A673 (cell line): ENCODE measurements around the gene GAS7.
"Not testable (repeated sequence)": the region's sequence is repeated elsewhere in the genome, so short reads cannot be mapped to it uniquely, and the experiment has no call there.

Experiments used
- CTCF ChIP-seq: fragments of 300-800, 200-600 bp; sonication (generic); conservative IDR thresholded peaks from 2 replicates; pipeline ENCODE4 v1.5.1; 2017; ENCODE audit warnings: low read depth, mild to moderate bottlenecking, antibody characterized with exemption, low read length, moderate library complexity, mixed read lengths
- EZH2 ChIP-seq: fragments of 200-600 bp; sonication (generic); IDR thresholded peaks from 2 replicates; pipeline ENCODE4 v1.6.1; 2017; ENCODE audit warnings: borderline replicate concordance, low read depth, mild to moderate bottlenecking, mixed read lengths, antibody characterized with exemption, low read length; ENCODE audit not compliant: poor library complexity, severe bottlenecking

- TF ChIP-seq CTCF, EZH2: not testable (repeated sequence)
These were observed 103.1 kb downstream of the GAS7 start for GRCh38 chr17:10095295-10095694.
